Parathyroid adenoma (tissue), 2 donors: ENCODE data around the gene WSCD2.

Experiments
- H2AFZ ChIP-seq: fragments of 300-600 bp; sonication (generic); one replicate; pipeline ENCODE4 v1.7.0; 2017; ENCODE audit warnings: antibody characterized with exemption, mild to moderate bottlenecking
- H3K27ac ChIP-seq: fragments of 300-600 bp; sonication (generic); one replicate; pipeline ENCODE4 v1.7.0; 2017
- H3K27me3 ChIP-seq: fragments of 300-600 bp; sonication (generic); one replicate; pipeline ENCODE4 v1.7.0; 2017; ENCODE audit warnings: low read length; ENCODE audit not compliant: control insufficient read depth, insufficient read depth
- H3K36me3 ChIP-seq: fragments of 300-600 bp; sonication (generic); one replicate; pipeline ENCODE4 v1.7.0; 2017; ENCODE audit warnings: low read length; ENCODE audit not compliant: control insufficient read depth, insufficient read depth
- H3K4me1 ChIP-seq: fragments of 300-600 bp; sonication (generic); one replicate; pipeline ENCODE4 v1.7.0; 2017; ENCODE audit warnings: control low read depth
- H3K4me2 ChIP-seq: fragments of 300-600 bp; sonication (generic); one replicate; pipeline ENCODE4 v1.7.0; 2017; ENCODE audit warnings: low read length
- H3K4me3 ChIP-seq: fragments of 300-600 bp; sonication (generic); one replicate; pipeline ENCODE4 v1.7.0; 2017; ENCODE audit warnings: low read depth, low read length
- H3K79me2 ChIP-seq: fragments of 300-600 bp; sonication (generic); one replicate; pipeline ENCODE4 v1.7.0; 2017; ENCODE audit warnings: control low read depth
- H3K9ac ChIP-seq: fragments of 300-600 bp; sonication (generic); one replicate; pipeline ENCODE4 v1.7.0; 2017; ENCODE audit warnings: mild to moderate bottlenecking
- H3K9me3 ChIP-seq: fragments of 300-600 bp; sonication (generic); one replicate; pipeline ENCODE4 v1.7.0; 2017; ENCODE audit warnings: low read length; ENCODE audit not compliant: control insufficient read depth
- TF ChIP-seq, protein P1 (sequence below): fragments of 300-600 bp; sonication (generic); IDR thresholded peaks from one replicate; pipeline ENCODE4 v1.7.0; 2017; ENCODE audit warnings: antibody characterized with exemption, mild to moderate bottlenecking
- donor health status: primary hyperparathyroidism.

The WSCD2 gene

DNA sequence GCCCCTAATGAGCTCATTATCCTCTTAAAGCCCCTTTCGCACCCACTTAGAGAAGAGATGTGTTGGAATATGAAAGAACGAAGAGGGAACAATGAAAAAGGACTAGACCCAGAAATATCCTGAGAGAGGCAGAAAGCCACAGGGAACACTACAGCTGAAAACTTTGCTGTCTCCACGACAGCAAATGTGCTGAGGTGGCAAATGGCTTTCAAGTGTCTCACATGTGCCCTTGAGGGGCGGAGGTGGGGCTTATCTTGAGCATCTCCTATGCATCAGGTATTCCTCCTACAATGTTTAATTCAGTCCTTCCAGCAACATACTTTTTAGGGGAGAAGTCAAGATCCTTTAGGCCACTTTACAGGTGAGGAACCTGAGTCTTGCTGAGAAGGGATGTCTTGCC lies 62.9 kb downstream of the WSCD2 start:
- TF ChIP-seq, protein P1, sequence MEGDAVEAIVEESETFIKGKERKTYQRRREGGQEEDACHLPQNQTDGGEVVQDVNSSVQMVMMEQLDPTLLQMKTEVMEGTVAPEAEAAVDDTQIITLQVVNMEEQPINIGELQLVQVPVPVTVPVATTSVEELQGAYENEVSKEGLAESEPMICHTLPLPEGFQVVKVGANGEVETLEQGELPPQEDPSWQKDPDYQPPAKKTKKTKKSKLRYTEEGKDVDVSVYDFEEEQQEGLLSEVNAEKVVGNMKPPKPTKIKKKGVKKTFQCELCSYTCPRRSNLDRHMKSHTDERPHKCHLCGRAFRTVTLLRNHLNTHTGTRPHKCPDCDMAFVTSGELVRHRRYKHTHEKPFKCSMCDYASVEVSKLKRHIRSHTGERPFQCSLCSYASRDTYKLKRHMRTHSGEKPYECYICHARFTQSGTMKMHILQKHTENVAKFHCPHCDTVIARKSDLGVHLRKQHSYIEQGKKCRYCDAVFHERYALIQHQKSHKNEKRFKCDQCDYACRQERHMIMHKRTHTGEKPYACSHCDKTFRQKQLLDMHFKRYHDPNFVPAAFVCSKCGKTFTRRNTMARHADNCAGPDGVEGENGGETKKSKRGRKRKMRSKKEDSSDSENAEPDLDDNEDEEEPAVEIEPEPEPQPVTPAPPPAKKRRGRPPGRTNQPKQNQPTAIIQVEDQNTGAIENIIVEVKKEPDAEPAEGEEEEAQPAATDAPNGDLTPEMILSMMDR: no peak
- H3K9ac ChIP-seq: no peak overlapping the region
- H3K27ac ChIP-seq: no peak overlapping the region
- H3K9me3 ChIP-seq: no peaks in the 10 kb centered on the region
- peaks cover 17% of the 10 kb centered on the region for H3K4me1 ChIP-seq
- H3K27me3 ChIP-seq: no peaks in the 10 kb centered on the region
- H2AFZ ChIP-seq: peak overlapping the region; percentile 29
- no peaks in the 10 kb centered on the region for H3K36me3 ChIP-seq
- H3K4me2 ChIP-seq: no peak overlapping the region
- H3K4me3 ChIP-seq: no peak overlapping the region
- H3K79me2 ChIP-seq: no peaks in the 10 kb centered on the region

DNA sequence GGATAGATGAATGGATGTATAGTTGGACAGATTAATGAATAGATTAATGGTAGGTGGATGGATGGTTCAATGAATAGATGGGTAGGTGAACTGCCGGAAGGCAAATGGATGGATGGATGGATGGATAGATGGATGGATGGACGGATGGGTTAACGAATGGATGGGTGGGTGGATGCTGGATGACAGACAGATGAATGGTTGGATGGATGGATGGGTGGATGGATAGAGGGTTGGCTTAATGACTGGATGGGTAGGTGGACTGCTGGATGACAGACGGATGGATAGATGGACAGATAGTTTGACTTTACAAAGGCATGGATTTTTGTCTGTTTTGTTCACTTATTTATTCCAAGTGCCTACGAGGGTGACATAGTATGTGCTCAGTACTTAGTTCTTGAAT lies 64.4 kb downstream of the WSCD2 start:
- no peak overlapping the region for H3K4me2 ChIP-seq
- H3K4me1 ChIP-seq: peaks cover 17% of the 10 kb centered on the region
- no peaks in the 10 kb centered on the region for H3K36me3 ChIP-seq
- no peak overlapping the region for H2AFZ ChIP-seq
- H3K79me2 ChIP-seq: no peaks in the 10 kb centered on the region
- H3K4me3 ChIP-seq: no peak overlapping the region
- no peak overlapping the region for H3K27ac ChIP-seq
- TF ChIP-seq, protein P1: no peak
- H3K9ac ChIP-seq: no peak overlapping the region
- no peaks in the 10 kb centered on the region for H3K27me3 ChIP-seq
- no peaks in the 10 kb centered on the region for H3K9me3 ChIP-seq

DNA sequence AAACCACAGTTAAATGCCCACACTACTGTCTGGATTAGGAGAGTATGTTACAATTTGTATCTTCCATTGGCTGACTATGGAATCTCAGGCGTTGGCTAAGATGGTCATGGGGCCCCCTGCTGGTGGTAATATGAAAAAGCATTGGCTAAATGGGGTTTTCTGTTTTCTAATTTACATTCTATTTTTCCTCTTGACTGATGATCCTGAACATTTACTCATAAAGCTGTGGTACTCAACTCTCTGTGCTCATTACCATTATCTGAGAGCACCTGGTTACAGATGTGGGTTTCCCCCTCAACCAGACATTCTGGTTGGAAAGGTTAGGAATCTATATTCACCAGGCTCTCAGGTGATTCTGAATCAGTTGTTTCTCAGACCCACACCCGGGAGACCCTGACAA lies 64.8 kb downstream of the WSCD2 start:
- Histone ChIP-seq H3K4me1 (peaks cover 17% of the 10 kb centered on the region), H3K9me3 (no peaks in the 10 kb centered on the region), H3K79me2 (no peaks in the 10 kb centered on the region), H3K4me2 (no peak overlapping the region), H3K9ac (no peak overlapping the region), H3K27ac (no peak overlapping the region), H3K4me3 (no peak overlapping the region), H2AFZ (no peak overlapping the region), H3K27me3 (no peaks in the 10 kb centered on the region), H3K36me3 (no peaks in the 10 kb centered on the region)
- TF ChIP-seq, protein P1: peak; percentile 87

DNA sequence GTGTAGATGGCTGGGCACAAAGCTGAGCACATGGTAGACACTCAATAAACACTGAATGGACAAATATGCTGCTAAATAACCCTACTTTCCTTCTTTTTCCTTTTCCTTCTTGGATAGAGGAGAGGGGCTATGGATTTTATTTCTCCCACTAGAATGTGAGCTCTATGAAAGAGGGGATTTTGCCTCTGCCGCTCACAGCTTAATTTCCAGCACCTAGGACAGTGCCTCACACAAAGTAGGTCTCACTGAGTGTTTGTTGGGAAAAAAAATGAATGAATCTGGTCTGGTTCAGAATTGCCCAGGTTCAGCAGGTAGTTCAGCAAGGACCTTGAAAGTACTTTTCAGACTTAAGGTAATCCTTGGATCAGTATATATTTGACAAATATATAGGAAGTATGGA lies 65.5 kb downstream of the WSCD2 start:
- H3K9me3 ChIP-seq: no peaks in the 10 kb centered on the region
- H3K79me2 ChIP-seq: no peaks in the 10 kb centered on the region
- TF ChIP-seq, protein P1: no peak
- peaks cover 17% of the 10 kb centered on the region for H3K4me1 ChIP-seq
- no peak overlapping the region for H3K4me3 ChIP-seq
- no peaks in the 10 kb centered on the region for H3K27me3 ChIP-seq
- no peak overlapping the region for H3K9ac ChIP-seq
- no peak overlapping the region for H3K27ac ChIP-seq
- H3K36me3 ChIP-seq: no peaks in the 10 kb centered on the region
- H2AFZ ChIP-seq: no peak overlapping the region
- H3K4me2 ChIP-seq: no peak overlapping the region

DNA sequence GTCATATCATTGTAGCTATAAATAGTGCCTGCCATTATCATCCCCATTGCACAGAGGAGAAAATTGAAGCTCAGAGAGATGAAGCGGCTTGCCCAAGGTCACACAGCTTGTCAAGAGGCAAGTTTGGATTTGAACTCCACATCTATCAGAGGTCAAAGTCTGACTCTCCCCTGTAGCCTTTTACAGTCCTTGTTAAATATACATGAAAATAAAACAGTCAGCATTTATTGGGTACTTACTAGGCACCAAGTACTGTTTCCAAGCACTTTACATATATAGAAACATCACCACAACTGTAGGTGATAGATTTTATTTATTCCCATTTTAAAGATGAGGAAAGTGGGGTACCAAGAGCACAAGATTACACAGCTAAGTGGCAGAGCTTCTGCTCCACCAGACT lies 67.2 kb downstream of the WSCD2 start:
- no peak overlapping the region for H3K4me3 ChIP-seq
- no peaks in the 10 kb centered on the region for H3K27me3 ChIP-seq
- H3K79me2 ChIP-seq: no peaks in the 10 kb centered on the region
- no peaks in the 10 kb centered on the region for H3K9me3 ChIP-seq
- TF ChIP-seq, protein P1: no peak
- H3K36me3 ChIP-seq: no peaks in the 10 kb centered on the region
- H3K27ac ChIP-seq: no peak overlapping the region
- H3K4me2 ChIP-seq: no peak overlapping the region
- no peak overlapping the region for H3K9ac ChIP-seq
- H3K4me1 ChIP-seq: peaks cover 8% of the 10 kb centered on the region
- H2AFZ ChIP-seq: no peak overlapping the region
